ENCODE results near the gene LEKR1. TPM values are rescaled to one million over a fixed set of nuclear protein-coding genes. Genes with fewer than 3 reads are reported as not detected.

LEKR1 gene
- total RNA-seq, 2 donors from 2014 or later = 4.2 TPM; not detected in 1

DNA sequence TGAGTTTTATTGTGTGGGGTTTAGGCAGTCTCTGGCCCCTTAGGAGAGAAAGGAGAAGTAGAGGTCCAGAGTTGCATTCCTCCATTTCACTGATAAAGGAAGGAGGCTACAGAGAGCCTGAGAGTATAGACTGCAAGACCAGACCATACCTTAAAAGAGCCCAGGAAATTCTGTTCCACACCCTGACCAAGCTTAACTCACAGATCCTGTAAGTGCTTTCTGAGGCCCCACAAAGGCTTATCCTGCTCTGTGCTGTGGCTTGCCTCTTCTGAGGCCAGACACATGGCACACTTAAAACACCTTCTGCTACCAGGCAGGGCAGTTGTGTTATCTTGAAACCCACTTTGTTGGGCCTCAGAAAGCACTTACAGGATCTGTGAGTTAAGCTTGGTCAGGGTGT lies 39.2 kb upstream of the LEKR1 start:
- peaks cover 0 to 3% of the 10 kb centered on the region in 2 donors for H3K4me1 ChIP-seq (ENCODE audit: control insufficient read depth in 1 of 2, low read depth in 2 of 2)
- H3K9me3 ChIP-seq = no peaks in the 10 kb centered on the region
- H3K27ac ChIP-seq = no peak overlapping the region
- H3K36me3 ChIP-seq = no peaks in the 10 kb centered on the region
- H3K4me3 ChIP-seq = no peak overlapping the region
- no peaks in the 10 kb centered on the region for H3K27me3 ChIP-seq (replicated peaks; ENCODE audit: insufficient read depth)
- ATAC-seq (ENCODE audit: insufficient number of reproducible peaks, low FRiP score, low read depth) = no peak
- no peak for DNase-seq (ENCODE audit: low spot score)
- TF ChIP-seq, protein P1, sequence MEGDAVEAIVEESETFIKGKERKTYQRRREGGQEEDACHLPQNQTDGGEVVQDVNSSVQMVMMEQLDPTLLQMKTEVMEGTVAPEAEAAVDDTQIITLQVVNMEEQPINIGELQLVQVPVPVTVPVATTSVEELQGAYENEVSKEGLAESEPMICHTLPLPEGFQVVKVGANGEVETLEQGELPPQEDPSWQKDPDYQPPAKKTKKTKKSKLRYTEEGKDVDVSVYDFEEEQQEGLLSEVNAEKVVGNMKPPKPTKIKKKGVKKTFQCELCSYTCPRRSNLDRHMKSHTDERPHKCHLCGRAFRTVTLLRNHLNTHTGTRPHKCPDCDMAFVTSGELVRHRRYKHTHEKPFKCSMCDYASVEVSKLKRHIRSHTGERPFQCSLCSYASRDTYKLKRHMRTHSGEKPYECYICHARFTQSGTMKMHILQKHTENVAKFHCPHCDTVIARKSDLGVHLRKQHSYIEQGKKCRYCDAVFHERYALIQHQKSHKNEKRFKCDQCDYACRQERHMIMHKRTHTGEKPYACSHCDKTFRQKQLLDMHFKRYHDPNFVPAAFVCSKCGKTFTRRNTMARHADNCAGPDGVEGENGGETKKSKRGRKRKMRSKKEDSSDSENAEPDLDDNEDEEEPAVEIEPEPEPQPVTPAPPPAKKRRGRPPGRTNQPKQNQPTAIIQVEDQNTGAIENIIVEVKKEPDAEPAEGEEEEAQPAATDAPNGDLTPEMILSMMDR (IDR thresholded peaks at IDR 0.05) = no peak

DNA sequence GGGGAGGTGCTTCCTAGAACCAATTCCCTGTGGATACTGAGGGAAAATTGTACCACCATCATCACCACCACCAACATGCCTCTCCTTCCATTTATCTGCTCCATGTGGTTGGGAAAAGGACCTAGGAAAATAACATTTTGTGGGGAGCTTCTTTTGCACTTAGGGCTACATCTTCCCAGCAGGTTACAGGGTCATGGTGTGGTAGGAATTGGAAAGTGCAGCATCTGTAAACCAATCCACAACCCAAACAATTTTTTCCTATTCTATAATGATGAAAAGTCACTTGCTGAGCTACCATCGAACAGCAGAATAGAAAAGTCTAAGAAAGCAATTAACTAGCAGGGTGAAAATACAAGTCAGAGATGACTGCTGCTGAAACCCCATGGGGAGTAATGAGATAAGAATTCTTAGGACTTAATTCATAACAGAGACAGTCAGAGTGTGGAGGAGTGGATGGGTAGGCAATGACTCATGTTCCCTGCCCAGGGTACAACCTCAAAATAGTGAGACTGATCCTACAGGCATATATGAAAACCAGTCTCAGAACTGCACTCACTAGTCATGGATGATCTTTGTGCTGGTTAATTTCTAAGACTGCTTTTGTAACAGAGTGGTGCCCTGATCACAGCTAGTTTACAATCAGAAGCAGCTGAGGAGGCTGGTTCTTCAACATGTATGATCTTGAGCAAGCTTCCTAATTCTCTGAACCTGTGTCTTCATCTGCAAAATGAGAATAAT lies 38.1 kb upstream of the LEKR1 start:
- ATAC-seq (ENCODE audit: insufficient number of reproducible peaks, low FRiP score, low read depth) (no peak), DNase-seq (ENCODE audit: low spot score) (no peak)
- Histone ChIP-seq H3K4me3 (no peak overlapping the region), H3K4me1 (ENCODE audit: control insufficient read depth in 1 of 2, low read depth in 2 of 2) (peaks cover 2 to 13% of the 10 kb centered on the region in 2 donors), H3K27ac (no peak overlapping the region), H3K36me3 (no peaks in the 10 kb centered on the region), H3K9me3 (no peaks in the 10 kb centered on the region), H3K27me3 (replicated peaks; ENCODE audit: insufficient read depth) (no peaks in the 10 kb centered on the region)
- TF ChIP-seq, protein P1 (IDR thresholded peaks at IDR 0.05) = no peak

DNA sequence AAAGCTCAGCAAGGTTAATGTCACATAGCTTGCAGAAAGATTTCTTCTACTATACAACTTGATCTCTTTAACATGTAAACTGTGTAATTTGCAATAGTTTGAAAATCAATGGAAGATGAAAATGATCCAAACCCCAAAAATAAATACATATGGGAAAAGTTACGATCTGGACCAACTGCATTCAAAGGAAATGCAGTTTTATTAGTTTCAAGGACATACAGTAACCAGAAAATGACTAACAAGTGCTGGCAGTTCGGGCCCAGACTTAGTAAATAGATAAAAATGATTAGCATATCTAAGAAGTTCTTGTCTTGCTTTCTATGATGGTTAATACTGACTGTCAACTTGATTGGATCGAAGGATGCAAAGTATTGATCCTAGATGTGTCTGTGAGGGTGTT lies 37.3 kb upstream of the LEKR1 start:
- TF ChIP-seq, protein P1 (IDR thresholded peaks at IDR 0.05) = no peak
- DNase-seq (ENCODE audit: low spot score) = no peak
- H3K4me3 ChIP-seq = no peak overlapping the region

DNA sequence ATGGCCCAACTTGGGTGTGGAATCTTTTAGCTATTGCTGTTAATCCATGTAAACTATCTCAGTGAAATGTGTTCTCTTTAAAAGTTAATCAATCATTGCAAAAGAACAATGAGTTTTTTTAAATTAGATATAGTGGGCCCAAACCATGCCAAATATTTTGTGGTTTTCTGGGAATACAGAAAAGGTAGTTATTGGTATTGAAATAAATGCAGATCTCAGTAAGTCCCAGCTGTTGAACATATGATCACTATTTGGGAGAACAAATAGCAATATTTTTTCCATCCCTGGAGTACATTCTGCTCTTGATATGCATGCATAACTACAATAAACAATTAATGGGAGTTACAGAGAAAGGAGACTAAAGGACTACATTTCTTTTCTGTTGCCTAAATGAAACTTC lies 36.0 kb upstream of the LEKR1 start:
- DNase-seq (ENCODE audit: low spot score) (no peak), ATAC-seq (ENCODE audit: insufficient number of reproducible peaks, low FRiP score, low read depth) (no peak)
- H3K4me1 ChIP-seq (ENCODE audit: control insufficient read depth in 1 of 2, low read depth in 2 of 2) = peaks cover 2 to 14% of the 10 kb centered on the region in 2 donors
- H3K4me3 ChIP-seq = no peak overlapping the region
- no peaks in the 10 kb centered on the region for H3K36me3 ChIP-seq
- no peak overlapping the region for H3K27ac ChIP-seq
- TF ChIP-seq, protein P1 (IDR thresholded peaks at IDR 0.05) = no peak
- H3K27me3 ChIP-seq (replicated peaks; ENCODE audit: insufficient read depth) = no peaks in the 10 kb centered on the region
- no peaks in the 10 kb centered on the region for H3K9me3 ChIP-seq

More for the DNA sequence above, 37.3 kb upstream of the LEKR1 start:
- no peak for ATAC-seq (ENCODE audit: insufficient number of reproducible peaks, low FRiP score, low read depth)
- no peaks in the 10 kb centered on the region for H3K27me3 ChIP-seq (replicated peaks; ENCODE audit: insufficient read depth)
- peaks cover 2 to 14% of the 10 kb centered on the region in 2 donors for H3K4me1 ChIP-seq (ENCODE audit: control insufficient read depth in 1 of 2, low read depth in 2 of 2)
- H3K36me3 ChIP-seq = no peaks in the 10 kb centered on the region
- no peaks in the 10 kb centered on the region for H3K9me3 ChIP-seq
- no peak overlapping the region for H3K27ac ChIP-seq

DNA sequence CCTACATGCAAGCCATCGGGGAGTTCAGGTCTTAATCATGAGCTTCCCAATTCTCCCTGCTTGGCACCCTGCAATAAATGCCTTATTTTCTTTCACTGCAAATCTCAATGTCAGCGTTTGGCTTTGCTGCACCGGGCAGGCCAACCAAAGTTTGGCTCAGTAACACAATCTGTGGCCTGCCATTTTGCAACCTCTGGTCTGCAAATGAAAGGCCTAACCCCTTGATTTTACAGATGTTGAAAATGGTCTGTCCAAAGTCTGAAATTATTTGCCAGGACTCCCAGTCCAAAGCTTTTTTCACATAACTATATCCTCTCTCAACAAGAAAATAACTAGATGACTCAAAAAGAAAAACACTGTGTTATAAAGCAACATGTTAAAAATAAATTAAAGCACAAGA lies 34.0 kb upstream of the LEKR1 start:
- no peaks in the 10 kb centered on the region for H3K9me3 ChIP-seq
- no peaks in the 10 kb centered on the region for H3K27me3 ChIP-seq (replicated peaks; ENCODE audit: insufficient read depth)
- no peak for DNase-seq (ENCODE audit: low spot score)
- ATAC-seq (ENCODE audit: insufficient number of reproducible peaks, low FRiP score, low read depth) = no peak
- TF ChIP-seq, protein P1 (IDR thresholded peaks at IDR 0.05) = no peak
- H3K36me3 ChIP-seq = no peaks in the 10 kb centered on the region
- no peak overlapping the region for H3K27ac ChIP-seq
- no peak overlapping the region for H3K4me3 ChIP-seq
- H3K4me1 ChIP-seq (ENCODE audit: control insufficient read depth in 1 of 2, low read depth in 2 of 2) = peaks cover 2 to 14% of the 10 kb centered on the region in 2 donors
